ENCODE results near the gene SLC18A3.

- TF ChIP-seq POLR2AphosphoS5 (IDR thresholded peaks at IDR 0.05; ENCODE audit: low read depth) (no peak), CTCF (IDR thresholded peaks at IDR 0.05; ENCODE audit: insufficient read depth, low read length) (no peak), REST (IDR thresholded peaks at IDR 0.05; ENCODE audit: insufficient replicate concordance, low read depth) (no peak), SPI1 (IDR thresholded peaks at IDR 0.05; ENCODE audit: borderline replicate concordance, low read depth) (no peak)
These were observed 15.3 kb downstream of the SLC18A3 start for GRCh38 chr10:49625411-49625810.

All from HL-60 (cell line).